Astrocyte (in vitro differentiated cells and primary cell): ENCODE data around the gene CIDEB. TPM values are rescaled to one million over a fixed set of nuclear protein-coding genes. Genes with fewer than 3 reads are reported as not detected.

Source experiments
- DNase-seq: peaks from one replicate; pipeline ENCODE4 v3.0.0-alpha.2; 2010; ENCODE audit warnings: low read depth
- FAIRE-seq: peaks from 2 replicates; lab custom pipeline; 2011; peaks lifted over from hg19 to GRCh38; lab: Jason Lieb, UNC
- H2AFZ ChIP-seq: 2 replicates; pipeline ENCODE4 v1.6.0; 2012; ENCODE audit warnings: low read depth, low read length, inconsistent platforms
- H3K27ac ChIP-seq: 2 replicates; pipeline ENCODE4 v1.5.1; 2011; ENCODE audit warnings: low read depth, low read length, inconsistent platforms
- H3K27me3 ChIP-seq: 2 replicates; pipeline ENCODE4 v1.6.0; 2011; ENCODE audit warnings: low read length, inconsistent platforms; ENCODE audit not compliant: insufficient read depth
- H3K36me3 ChIP-seq: 2 replicates; pipeline ENCODE4 v1.5.1; 2011; ENCODE audit warnings: low read length, inconsistent platforms; ENCODE audit not compliant: insufficient read depth
- H3K4me1 ChIP-seq: 2 replicates; pipeline ENCODE4 v1.5.1; 2011; ENCODE audit warnings: low read length, inconsistent platforms; ENCODE audit not compliant: insufficient read depth
- H3K4me2 ChIP-seq: 2 replicates; pipeline ENCODE4 v1.6.0; 2012; ENCODE audit warnings: low read length, inconsistent platforms
- H3K4me3 ChIP-seq: 2 replicates; pipeline ENCODE4 v1.5.1; 2011; ENCODE audit warnings: low read depth, mild to moderate bottlenecking, low read length, inconsistent platforms; ENCODE audit not compliant: insufficient read depth
- H3K79me2 ChIP-seq: 2 replicates; pipeline ENCODE4 v1.6.0; 2012; ENCODE audit warnings: mild to moderate bottlenecking, low read length, inconsistent platforms; ENCODE audit not compliant: insufficient read depth
- H3K9ac ChIP-seq: 2 replicates; pipeline ENCODE4 v1.6.0; 2012; ENCODE audit warnings: mild to moderate bottlenecking, low read length, inconsistent platforms
- H3K9me3 ChIP-seq: 2 replicates; pipeline ENCODE4 v1.5.1; 2012; ENCODE audit warnings: low read depth, mild to moderate bottlenecking, low read length, inconsistent platforms; ENCODE audit not compliant: insufficient read depth
- H4K20me1 ChIP-seq: 2 replicates; pipeline ENCODE4 v1.6.0; 2012; ENCODE audit warnings: low read length, inconsistent platforms; ENCODE audit not compliant: insufficient read depth
- H3K27ac Mint-ChIP-seq: one replicate; pipeline ENCODE4 v1.8.0; 2021; ENCODE audit warnings: mild to moderate bottlenecking, mixed read lengths; ENCODE audit not compliant: unreplicated experiment
- H3K27me3 Mint-ChIP-seq: one replicate; pipeline ENCODE4 v1.8.0; 2021; ENCODE audit warnings: low read depth, mixed read lengths; ENCODE audit not compliant: unreplicated experiment
- H3K36me3 Mint-ChIP-seq: one replicate; pipeline ENCODE4 v1.8.0; 2021; ENCODE audit warnings: low read depth, mixed read lengths; ENCODE audit not compliant: unreplicated experiment
- H3K4me1 Mint-ChIP-seq: one replicate; pipeline ENCODE4 v1.8.0; 2021; ENCODE audit warnings: low read depth, mixed read lengths; ENCODE audit not compliant: unreplicated experiment
- H3K4me3 Mint-ChIP-seq: one replicate; pipeline ENCODE4 v1.8.0; 2021; ENCODE audit warnings: mild to moderate bottlenecking, moderate library complexity, mixed read lengths; ENCODE audit not compliant: unreplicated experiment
- H3K9me3 Mint-ChIP-seq: one replicate; pipeline ENCODE4 v1.8.0; 2021; ENCODE audit warnings: mild to moderate bottlenecking, mixed read lengths; ENCODE audit not compliant: unreplicated experiment
- EZH2 ChIP-seq: IDR thresholded peaks from 2 replicates; pipeline ENCODE4 v1.6.1; 2012; ENCODE audit warnings: mild to moderate bottlenecking, low read length, inconsistent platforms; ENCODE audit not compliant: insufficient read depth
- total RNA-seq: library from RNA; stranded (reverse); gene quantifications from 2 replicates; pipeline ENCODE4 v1.2.1, GENCODE V29; 2021
- TF ChIP-seq, protein P1 (sequence below): IDR thresholded peaks from 2 replicates; pipeline ENCODE4 v1.5.1; 2011; ENCODE audit warnings: low read depth, mild to moderate bottlenecking, inconsistent platforms, low read length, moderate library complexity; ENCODE audit not compliant: insufficient read depth

The CIDEB gene
- total RNA-seq, 1 donor from 2014 or later: not detected

- DNase-seq: peak; percentile 72
- Mint-ChIP-seq H3K27ac (no peak within 1 kb of the TSS), H3K36me3 (peaks cover 17% of the 10 kb centered on the region), H3K9me3 (peaks cover 2% of the 10 kb centered on the region), H3K4me3 (no peak within 1 kb of the TSS), H3K4me1 (peaks cover 8% of the 10 kb centered on the region), H3K27me3 (peaks cover 6% of the 10 kb centered on the region)
- H3K36me3 ChIP-seq: peaks cover 8% of the 10 kb centered on the region
- H4K20me1 ChIP-seq: peaks cover 48% of the 10 kb centered on the region
- H3K27ac ChIP-seq: no peak within 1 kb of the TSS
- H3K27me3 ChIP-seq: peaks cover 12% of the 10 kb centered on the region
- H3K4me2 ChIP-seq: peak within 1 kb of the TSS; percentile 78
- H3K4me1 ChIP-seq: peaks cover 16% of the 10 kb centered on the region
- peak within 1 kb of the TSS; percentile 44 for H2AFZ ChIP-seq
- TF ChIP-seq, protein P1, sequence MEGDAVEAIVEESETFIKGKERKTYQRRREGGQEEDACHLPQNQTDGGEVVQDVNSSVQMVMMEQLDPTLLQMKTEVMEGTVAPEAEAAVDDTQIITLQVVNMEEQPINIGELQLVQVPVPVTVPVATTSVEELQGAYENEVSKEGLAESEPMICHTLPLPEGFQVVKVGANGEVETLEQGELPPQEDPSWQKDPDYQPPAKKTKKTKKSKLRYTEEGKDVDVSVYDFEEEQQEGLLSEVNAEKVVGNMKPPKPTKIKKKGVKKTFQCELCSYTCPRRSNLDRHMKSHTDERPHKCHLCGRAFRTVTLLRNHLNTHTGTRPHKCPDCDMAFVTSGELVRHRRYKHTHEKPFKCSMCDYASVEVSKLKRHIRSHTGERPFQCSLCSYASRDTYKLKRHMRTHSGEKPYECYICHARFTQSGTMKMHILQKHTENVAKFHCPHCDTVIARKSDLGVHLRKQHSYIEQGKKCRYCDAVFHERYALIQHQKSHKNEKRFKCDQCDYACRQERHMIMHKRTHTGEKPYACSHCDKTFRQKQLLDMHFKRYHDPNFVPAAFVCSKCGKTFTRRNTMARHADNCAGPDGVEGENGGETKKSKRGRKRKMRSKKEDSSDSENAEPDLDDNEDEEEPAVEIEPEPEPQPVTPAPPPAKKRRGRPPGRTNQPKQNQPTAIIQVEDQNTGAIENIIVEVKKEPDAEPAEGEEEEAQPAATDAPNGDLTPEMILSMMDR: no peak
- TF ChIP-seq EZH2: no peak
- H3K9me3 ChIP-seq: no peaks in the 10 kb centered on the region
- no peak for FAIRE-seq
- H3K79me2 ChIP-seq: no peaks in the 10 kb centered on the region
- no peak within 1 kb of the TSS for H3K9ac ChIP-seq
- H3K4me3 ChIP-seq: no peak within 1 kb of the TSS
Measured at GRCh38 chr14:24310646-24311604, 3.1 kb upstream of the CIDEB start, which contains the start of gene LTB4R. Gene LTB4R (plus strand): TSS chr14:24311502. CDS start chr14:24315652, 4,150 bp downstream.

DNA sequence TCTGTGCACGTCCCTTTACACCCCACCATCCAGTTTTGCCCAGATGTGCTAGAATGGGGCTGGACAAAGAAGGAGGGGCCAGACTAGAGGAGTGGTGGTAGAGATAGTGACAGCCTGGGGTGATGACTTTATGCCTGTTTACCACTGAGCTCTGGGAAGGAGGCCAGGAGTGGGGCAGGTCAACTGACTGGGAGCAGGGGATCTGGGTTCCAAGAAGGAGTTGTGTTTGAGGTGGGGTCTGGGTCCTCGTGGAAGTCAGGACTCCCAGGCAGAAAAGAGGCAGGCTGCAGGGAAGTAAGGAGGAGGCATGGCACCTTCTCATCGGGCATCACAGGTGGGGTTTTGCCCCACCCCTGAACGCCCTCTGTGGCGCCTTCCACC, 2.5 kb upstream of the CIDEB start:
- Histone ChIP-seq H3K36me3 (peaks cover 14% of the 10 kb centered on the region), H3K4me3 (no peak overlapping the region), H4K20me1 (peaks cover 48% of the 10 kb centered on the region), H3K4me1 (peaks cover 16% of the 10 kb centered on the region), H3K79me2 (no peaks in the 10 kb centered on the region), H2AFZ (peak overlapping the region; percentile 44), H3K9me3 (no peaks in the 10 kb centered on the region), H3K4me2 (peak overlapping the region; percentile 78), H3K9ac (no peak overlapping the region), H3K27ac (no peak overlapping the region), H3K27me3 (peaks cover 6% of the 10 kb centered on the region)
- peaks cover 2% of the 10 kb centered on the region for H3K9me3 Mint-ChIP-seq
- TF ChIP-seq, protein P1: no peak
- TF ChIP-seq EZH2: no peak
- peaks cover 23% of the 10 kb centered on the region for H3K36me3 Mint-ChIP-seq
- H3K27me3 Mint-ChIP-seq: peaks cover 6% of the 10 kb centered on the region
- H3K27ac Mint-ChIP-seq: peak overlapping the region; percentile 66
- FAIRE-seq: no peak
- no peak overlapping the region for H3K4me3 Mint-ChIP-seq
- DNase-seq: no peak
- H3K4me1 Mint-ChIP-seq: peaks cover 8% of the 10 kb centered on the region
